ENCODE data around the gene PPP1R10.
A peak's percentile ranks its signal among the peaks of the same experiment; 100 is the strongest.
"Not testable (repeated sequence)": the region's sequence is repeated elsewhere in the genome, so short reads cannot be mapped to it uniquely, and the experiment has no call there.

Gene PPP1R10

DNA sequence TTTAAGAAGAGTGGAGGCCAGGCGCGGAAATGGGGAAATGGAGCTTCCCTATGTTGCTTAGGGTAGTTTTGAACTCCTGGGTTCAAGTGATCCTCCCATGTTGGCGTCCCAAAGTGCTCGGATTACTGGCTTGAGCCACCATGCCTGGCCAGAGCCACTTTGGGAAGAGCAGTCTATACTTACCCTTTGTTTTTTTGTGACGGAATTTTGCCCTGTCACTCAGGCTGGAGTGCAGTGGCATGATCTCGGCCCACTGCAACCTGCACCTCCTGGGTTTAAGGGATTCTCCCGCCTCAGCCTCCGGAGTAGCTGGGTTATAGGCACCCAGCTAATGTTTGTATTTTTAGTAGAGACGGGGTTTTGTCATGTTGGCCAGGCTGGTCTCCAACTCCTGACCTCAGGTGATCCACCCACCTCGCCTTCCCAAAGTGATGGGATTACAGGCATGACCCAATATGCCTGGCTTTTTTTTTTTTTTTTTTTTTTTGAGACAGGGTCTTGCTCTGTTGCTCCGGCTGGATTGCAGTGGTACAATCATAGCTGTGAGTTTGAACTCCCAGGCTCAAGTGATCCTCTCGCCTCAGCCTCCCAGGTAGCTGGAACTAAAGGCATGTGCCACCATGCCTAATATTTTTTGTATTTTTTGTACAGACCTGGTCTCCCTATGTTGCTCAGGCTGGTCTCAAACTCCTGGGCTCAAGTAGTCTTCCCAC, 18.0 kb downstream of the PPP1R10 start:
- TF ChIP-seq, protein P1, sequence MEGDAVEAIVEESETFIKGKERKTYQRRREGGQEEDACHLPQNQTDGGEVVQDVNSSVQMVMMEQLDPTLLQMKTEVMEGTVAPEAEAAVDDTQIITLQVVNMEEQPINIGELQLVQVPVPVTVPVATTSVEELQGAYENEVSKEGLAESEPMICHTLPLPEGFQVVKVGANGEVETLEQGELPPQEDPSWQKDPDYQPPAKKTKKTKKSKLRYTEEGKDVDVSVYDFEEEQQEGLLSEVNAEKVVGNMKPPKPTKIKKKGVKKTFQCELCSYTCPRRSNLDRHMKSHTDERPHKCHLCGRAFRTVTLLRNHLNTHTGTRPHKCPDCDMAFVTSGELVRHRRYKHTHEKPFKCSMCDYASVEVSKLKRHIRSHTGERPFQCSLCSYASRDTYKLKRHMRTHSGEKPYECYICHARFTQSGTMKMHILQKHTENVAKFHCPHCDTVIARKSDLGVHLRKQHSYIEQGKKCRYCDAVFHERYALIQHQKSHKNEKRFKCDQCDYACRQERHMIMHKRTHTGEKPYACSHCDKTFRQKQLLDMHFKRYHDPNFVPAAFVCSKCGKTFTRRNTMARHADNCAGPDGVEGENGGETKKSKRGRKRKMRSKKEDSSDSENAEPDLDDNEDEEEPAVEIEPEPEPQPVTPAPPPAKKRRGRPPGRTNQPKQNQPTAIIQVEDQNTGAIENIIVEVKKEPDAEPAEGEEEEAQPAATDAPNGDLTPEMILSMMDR (IDR thresholded peaks at IDR 0.05; ENCODE audit: extremely low read depth, insufficient read depth, missing control alignments), result no peak
- in situ Hi-C loops (cut with MboI; ENCODE audit: low pct_unique_long_range_greater_than_20kb, low sequenced_read_pairs, unreplicated experiment), result no loop called here
- DNase-seq (ENCODE audit: low spot score), result no peak

DNA sequence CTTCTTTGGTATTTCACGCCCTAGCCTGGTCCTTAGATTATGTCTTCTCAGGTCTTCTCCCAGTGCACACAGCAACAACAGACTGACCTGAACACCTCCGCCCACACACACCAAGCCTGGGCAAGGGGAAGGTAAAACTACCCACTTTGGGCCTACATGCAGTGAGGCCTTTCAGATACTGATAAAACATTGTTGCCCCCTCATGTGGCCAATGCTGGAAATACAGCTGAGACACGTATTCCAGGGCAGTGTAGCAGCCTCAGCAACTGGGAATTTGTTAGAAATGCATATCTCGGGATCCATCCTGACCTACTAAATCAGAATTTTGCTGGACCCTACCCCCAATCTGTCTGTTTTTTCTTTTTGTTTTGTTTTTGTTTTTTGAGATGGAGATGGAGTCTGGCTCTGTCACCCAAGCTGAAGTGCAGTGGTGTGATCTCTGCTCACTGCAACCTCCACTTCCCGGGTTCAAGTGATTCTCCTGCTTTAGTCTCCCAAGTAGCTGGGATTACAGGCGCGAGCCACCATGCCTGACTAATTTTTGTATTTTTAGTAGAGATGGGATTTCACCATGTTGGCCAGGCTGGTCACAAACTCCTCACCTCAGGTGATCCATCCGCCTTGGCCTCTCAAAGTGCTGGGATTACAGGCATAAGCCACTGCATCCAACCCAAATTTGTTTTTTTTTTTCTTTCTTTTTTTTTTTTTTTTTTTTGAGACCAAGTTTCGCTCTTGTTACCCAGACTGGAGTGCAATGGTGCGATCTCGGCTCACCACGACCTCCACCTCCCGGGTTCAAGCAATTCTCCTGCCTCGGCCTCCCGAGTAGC, 19.5 kb downstream of the PPP1R10 start:
- peak; percentile 80 for DNase-seq (ENCODE audit: low spot score)
- in situ Hi-C loops (cut with MboI; ENCODE audit: low pct_unique_long_range_greater_than_20kb, low sequenced_read_pairs, unreplicated experiment), result not testable (repeated sequence)
- TF ChIP-seq, protein P1 (IDR thresholded peaks at IDR 0.05; ENCODE audit: extremely low read depth, insufficient read depth, missing control alignments), result peak; percentile 80

DNA sequence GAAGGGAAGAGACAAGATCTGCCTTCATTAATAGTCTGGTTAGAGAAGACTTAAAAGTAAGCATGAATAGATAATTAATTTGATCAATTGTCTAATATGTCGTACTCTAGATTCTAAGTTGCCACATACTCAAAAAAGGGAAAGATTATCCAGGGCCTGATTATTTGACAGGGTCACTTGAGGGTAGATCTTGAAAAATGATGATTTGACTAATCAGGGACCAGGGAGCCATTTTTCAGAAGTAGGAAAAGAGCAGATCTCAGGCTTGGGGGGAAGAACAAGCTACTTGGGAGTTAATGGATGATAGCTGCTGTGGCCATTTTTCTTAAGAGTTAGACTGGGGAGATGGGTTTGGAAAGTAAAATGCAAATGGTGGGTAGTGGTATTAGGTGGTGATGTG, 24.8 kb downstream of the PPP1R10 start:
- TF ChIP-seq, protein P1 (IDR thresholded peaks at IDR 0.05; ENCODE audit: extremely low read depth, insufficient read depth, missing control alignments), result no peak
- in situ Hi-C loops (cut with MboI; ENCODE audit: low pct_unique_long_range_greater_than_20kb, low sequenced_read_pairs, unreplicated experiment), result no loop called here
- no peak for DNase-seq (ENCODE audit: low spot score)

DNA sequence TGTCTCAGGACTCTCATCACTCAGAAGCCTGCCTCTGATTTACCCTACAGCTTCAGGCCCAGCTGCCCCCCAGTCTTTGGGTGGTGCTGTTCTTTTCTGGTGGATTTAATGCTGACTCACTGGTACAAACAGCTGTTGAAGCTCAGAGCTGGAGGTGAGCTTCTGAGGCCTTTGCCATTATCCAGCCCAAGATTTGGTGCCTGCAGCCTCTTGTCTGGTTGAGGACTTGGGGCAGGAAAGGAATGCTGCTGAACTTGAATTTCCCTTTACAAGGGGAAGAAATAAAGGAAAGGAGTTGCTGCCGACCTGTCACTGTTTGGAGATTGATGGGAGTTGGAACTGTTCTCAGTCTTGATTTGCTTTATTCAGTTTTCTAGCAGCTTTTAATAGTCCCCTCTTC, 26.0 kb downstream of the PPP1R10 start:
- no peak for DNase-seq (ENCODE audit: low spot score)
- TF ChIP-seq, protein P1 (IDR thresholded peaks at IDR 0.05; ENCODE audit: extremely low read depth, insufficient read depth, missing control alignments), result no peak
- in situ Hi-C loops (cut with MboI; ENCODE audit: low pct_unique_long_range_greater_than_20kb, low sequenced_read_pairs, unreplicated experiment), result no loop called here

DNA sequence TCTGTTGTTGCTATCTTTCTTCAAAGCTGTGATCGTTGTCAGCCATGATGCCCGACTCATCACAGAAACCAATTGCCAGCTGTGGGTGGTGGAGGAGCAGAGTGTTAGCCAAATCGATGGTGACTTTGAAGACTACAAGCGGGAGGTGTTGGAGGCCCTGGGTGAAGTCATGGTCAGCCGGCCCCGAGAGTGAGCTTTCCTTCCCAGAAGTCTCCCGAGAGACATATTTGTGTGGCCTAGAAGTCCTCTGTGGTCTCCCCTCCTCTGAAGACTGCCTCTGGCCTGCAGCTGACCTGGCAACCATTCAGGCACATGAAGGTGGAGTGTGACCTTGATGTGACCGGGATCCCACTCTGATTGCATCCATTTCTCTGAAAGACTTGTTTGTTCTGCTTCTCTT, 26.5 kb downstream of the PPP1R10 start:
- no peak for DNase-seq (ENCODE audit: low spot score)
- TF ChIP-seq, protein P1 (IDR thresholded peaks at IDR 0.05; ENCODE audit: extremely low read depth, insufficient read depth, missing control alignments), result no peak
- in situ Hi-C loops (cut with MboI; ENCODE audit: low pct_unique_long_range_greater_than_20kb, low sequenced_read_pairs, unreplicated experiment), result no loop called here

DNA sequence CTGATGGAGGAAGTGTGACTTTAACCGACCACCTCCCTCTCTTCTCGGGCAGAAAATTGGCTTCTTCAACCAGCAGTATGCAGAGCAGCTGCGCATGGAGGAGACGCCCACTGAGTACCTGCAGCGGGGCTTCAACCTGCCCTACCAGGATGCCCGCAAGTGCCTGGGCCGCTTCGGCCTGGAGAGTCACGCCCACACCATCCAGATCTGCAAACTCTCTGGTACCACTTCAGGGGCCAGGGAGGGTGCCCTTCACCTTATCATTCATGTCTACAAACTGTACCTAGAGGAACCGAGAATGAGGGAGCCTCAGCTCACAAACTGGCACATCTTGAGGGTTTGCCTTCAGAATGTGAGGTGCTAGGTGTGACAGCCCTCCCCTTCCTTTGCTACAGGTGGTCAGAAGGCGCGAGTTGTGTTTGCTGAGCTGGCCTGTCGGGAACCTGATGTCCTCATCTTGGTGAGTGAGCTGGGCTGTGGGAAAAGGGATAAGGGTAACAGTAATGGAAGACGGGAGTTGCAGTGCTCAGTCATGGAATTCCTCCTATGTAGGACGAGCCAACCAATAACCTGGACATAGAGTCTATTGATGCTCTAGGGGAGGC, 27.2 kb downstream of the PPP1R10 start:
- in situ Hi-C loops (cut with MboI; ENCODE audit: low pct_unique_long_range_greater_than_20kb, low sequenced_read_pairs, unreplicated experiment), result no loop called here
- no peak for DNase-seq (ENCODE audit: low spot score)
- TF ChIP-seq, protein P1 (IDR thresholded peaks at IDR 0.05; ENCODE audit: extremely low read depth, insufficient read depth, missing control alignments), result no peak
